PC-3 (cell line): ENCODE data around the gene LRP2BP.

Experiments used
- CTCF ChIP-seq: fragments of 300-600 bp; sonication (generic); conservative IDR thresholded peaks from 2 replicates; pipeline ENCODE4 v1.5.1; 2017; ENCODE audit warnings: antibody characterized with exemption, low read depth, mild to moderate bottlenecking, low read length
- EZH2phosphoT487 ChIP-seq: fragments of 300-600 bp; sonication (generic); IDR thresholded peaks from 2 replicates; pipeline ENCODE4 v1.6.1; 2018; ENCODE audit warnings: mild to moderate bottlenecking, antibody characterized with exemption, low read length, borderline replicate concordance

- no peak for TF ChIP-seq EZH2phosphoT487
- TF ChIP-seq CTCF = no peak
Measured at GRCh38 chr4:185322803-185323202, 72.9 kb downstream of the LRP2BP start.
